Natural killer cell (primary cell): Measurements from ENCODE around the gene PTPN5. TPM values are rescaled to one million over a fixed set of nuclear protein-coding genes. Genes with fewer than 3 reads are reported as not detected.

Experiments
- ATAC-seq, 3 donors: fragments of 150-1000 bp in 2 of 3; fragments of 200-7000 bp in 1 of 3; cut with Tn5 transposase; 1 replicate in 1 of 3; 2 replicates in 2 of 3; pipeline ENCODE4 v1.10.0; 2021; ENCODE audit warnings: mild to moderate bottlenecking in 2 of 3, moderate library complexity in 2 of 3
- DNase-seq, 2 donors: peaks; one replicate each; pipeline versions ENCODE4 v3.0.0 to v3.0.0-alpha.2; 2013 to 2021; ENCODE audit warnings: mixed read lengths in 1 of 2
- H3K27ac ChIP-seq: one replicate; pipeline ENCODE4 v1.5.1; 2013; ENCODE audit warnings: mild to moderate bottlenecking, low read length
- H3K27me3 ChIP-seq: one replicate; pipeline ENCODE4 v1.6.1; 2013; ENCODE audit warnings: low read length; ENCODE audit not compliant: control insufficient read depth, insufficient read depth
- H3K36me3 ChIP-seq: one replicate; pipeline ENCODE4 v1.6.1; 2013; ENCODE audit warnings: low read length; ENCODE audit not compliant: control insufficient read depth, insufficient read depth
- H3K4me1 ChIP-seq: one replicate; pipeline ENCODE4 v1.6.1; 2013; ENCODE audit warnings: low read length; ENCODE audit not compliant: control insufficient read depth, insufficient read depth
- H3K4me3 ChIP-seq: one replicate; pipeline ENCODE4 v1.5.1; 2013; ENCODE audit warnings: low read length
- H3K9me3 ChIP-seq: one replicate; pipeline ENCODE4 v1.6.1; 2013; ENCODE audit warnings: low read length; ENCODE audit not compliant: control insufficient read depth, insufficient read depth
- H3K27ac Mint-ChIP-seq, 2 donors: one replicate each; pipeline ENCODE4 v1.8.0; 2022; ENCODE audit warnings: mild to moderate bottlenecking in 2 of 2, mixed read lengths in 2 of 2, moderate library complexity in 1 of 2
- H3K27me3 Mint-ChIP-seq, 2 donors: one replicate each; pipeline ENCODE4 v1.8.0; 2022; ENCODE audit warnings: low read depth in 2 of 2, mixed read lengths in 2 of 2
- H3K36me3 Mint-ChIP-seq: one replicate; pipeline ENCODE4 v1.8.0; 2022; ENCODE audit warnings: mixed read lengths
- H3K4me1 Mint-ChIP-seq, 2 donors: one replicate each; pipeline ENCODE4 v1.8.0; 2022; ENCODE audit warnings: mixed read lengths in 2 of 2
- H3K4me3 Mint-ChIP-seq: one replicate; pipeline ENCODE4 v1.8.0; 2022; ENCODE audit warnings: mild to moderate bottlenecking, moderate library complexity, mixed read lengths
- H3K9me3 Mint-ChIP-seq, 2 donors: one replicate each; pipeline ENCODE4 v1.8.0; 2022; ENCODE audit warnings: mixed read lengths in 2 of 2
- WGBS: methylation state at CpG from one replicate; pipeline ENCODE4 v1.1.7; 2013; ENCODE audit warnings: missing lambda C conversion rate; ENCODE audit not compliant: insufficient coverage; 5-methylcytosine and 5-hydroxymethylcytosine counted together
- intact Hi-C: fragments of 100-400 bp; cut with micrococcal nuclease; formaldehyde crosslinking; loops from one replicate; pipeline ENCODE4 v1.14.2; 2022
- total RNA-seq, 4 donors: library from RNA; stranded (reverse); fragments of 120-200 nt in 1 of 4; gene quantifications; one replicate each; pipeline versions ENCODE4 v1.2.3 to v1.2.4, GENCODE V29; 2013 to 2022
- TF ChIP-seq, protein P1 (sequence below): fragments of 200-600 bp; IDR thresholded peaks from one replicate; pipeline ENCODE4 v1.8.0; 2022; ENCODE audit warnings: antibody characterized with exemption

The PTPN5 gene
- total RNA-seq, 3 donors from 2014 or later (not counting 1 experiment from before 2014, with no cell fraction given) = not detected

DNA sequence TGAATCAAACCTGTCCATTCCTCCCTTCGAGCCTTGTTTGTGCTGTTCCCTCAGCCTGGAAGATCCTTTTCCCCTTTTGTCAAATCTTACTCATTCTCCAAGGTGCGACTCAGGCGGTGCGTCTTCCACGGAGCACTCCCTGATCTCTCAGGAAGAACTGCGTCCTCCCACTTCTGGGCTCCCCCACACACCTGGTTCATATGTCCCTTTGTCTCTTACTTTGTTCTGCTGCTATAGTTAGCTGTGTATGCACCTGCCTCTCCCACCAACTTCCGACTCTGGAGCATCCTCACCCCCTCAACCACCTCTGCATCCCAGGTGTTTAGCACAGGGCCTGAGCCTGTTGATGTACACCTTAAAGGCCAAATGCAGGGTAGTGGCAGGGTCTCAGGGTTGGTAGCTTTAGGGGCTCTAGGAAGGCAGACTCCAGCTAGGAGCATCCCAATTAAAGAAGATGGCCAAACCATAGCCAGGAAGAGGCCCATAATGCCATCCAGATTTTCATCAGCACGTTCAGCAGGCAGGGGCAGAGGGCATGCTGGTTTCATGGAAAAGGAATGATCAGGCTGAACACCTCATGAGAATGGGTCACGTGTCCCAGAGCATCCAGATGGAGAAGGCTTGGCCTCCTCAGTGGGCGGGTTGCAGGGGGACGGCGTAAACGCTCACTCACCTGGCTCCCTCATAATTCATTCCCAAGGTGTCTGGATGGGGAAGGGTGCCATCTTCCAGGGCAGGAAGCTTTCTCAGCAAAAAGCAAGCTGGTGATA is 20.1 kb downstream of the PTPN5 start:
- no peak for DNase-seq
- 85% methylated on average over 10 of the region's 13 CpGs for WGBS
- TF ChIP-seq, protein P1, sequence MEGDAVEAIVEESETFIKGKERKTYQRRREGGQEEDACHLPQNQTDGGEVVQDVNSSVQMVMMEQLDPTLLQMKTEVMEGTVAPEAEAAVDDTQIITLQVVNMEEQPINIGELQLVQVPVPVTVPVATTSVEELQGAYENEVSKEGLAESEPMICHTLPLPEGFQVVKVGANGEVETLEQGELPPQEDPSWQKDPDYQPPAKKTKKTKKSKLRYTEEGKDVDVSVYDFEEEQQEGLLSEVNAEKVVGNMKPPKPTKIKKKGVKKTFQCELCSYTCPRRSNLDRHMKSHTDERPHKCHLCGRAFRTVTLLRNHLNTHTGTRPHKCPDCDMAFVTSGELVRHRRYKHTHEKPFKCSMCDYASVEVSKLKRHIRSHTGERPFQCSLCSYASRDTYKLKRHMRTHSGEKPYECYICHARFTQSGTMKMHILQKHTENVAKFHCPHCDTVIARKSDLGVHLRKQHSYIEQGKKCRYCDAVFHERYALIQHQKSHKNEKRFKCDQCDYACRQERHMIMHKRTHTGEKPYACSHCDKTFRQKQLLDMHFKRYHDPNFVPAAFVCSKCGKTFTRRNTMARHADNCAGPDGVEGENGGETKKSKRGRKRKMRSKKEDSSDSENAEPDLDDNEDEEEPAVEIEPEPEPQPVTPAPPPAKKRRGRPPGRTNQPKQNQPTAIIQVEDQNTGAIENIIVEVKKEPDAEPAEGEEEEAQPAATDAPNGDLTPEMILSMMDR = no peak
- Mint-ChIP-seq H3K9me3 (no peaks in the 10 kb centered on the region), H3K4me1 (no peaks in the 10 kb centered on the region), H3K4me3 (no peak overlapping the region), H3K27ac (no peak overlapping the region), H3K36me3 (no peaks in the 10 kb centered on the region), H3K27me3 (peaks cover 6 to 13% of the 10 kb centered on the region in 2 donors)
- no peaks in the 10 kb centered on the region for H3K36me3 ChIP-seq
- no peak for ATAC-seq
- no peaks in the 10 kb centered on the region for H3K4me1 ChIP-seq
- no peaks in the 10 kb centered on the region for H3K27me3 ChIP-seq
- intact Hi-C loops = no loop called here
- H3K4me3 ChIP-seq = no peak overlapping the region
- no peak overlapping the region for H3K27ac ChIP-seq
- H3K9me3 ChIP-seq = no peaks in the 10 kb centered on the region

DNA sequence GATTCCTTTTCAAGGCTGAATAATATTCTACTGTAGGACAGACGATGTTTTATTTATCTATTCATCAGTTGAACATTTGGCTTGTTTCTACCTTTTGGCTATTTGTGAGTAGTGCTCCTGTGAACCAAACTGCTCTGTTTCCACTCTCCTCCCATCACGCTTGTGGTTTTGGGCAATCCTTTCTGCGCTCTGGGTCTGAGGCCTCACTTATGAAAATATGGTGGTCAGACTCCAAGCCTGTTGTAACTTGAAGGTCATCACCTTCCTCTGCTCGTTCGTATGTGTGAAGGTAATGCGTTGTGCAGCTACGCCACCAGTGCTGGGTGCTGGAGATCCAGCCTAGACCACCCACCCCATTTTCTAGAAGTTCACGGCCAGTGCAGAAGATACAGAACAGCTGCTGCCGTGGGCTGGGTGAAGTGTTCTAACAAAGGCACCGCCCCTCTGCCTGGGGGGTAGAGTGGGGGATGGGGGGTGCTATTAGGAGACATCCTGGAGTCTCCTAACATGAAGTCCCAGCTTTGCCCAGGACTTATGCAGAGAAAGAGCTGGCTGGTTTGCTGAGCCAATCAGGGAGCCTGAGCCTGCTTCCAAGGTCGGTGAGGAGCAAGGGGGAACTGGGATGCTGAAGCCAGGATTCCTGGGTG is 21.0 kb downstream of the PTPN5 start:
- no peaks in the 10 kb centered on the region for H3K36me3 Mint-ChIP-seq
- Histone ChIP-seq H3K4me1 (no peaks in the 10 kb centered on the region), H3K27me3 (no peaks in the 10 kb centered on the region), H3K4me3 (no peak overlapping the region), H3K27ac (no peak overlapping the region), H3K9me3 (no peaks in the 10 kb centered on the region), H3K36me3 (no peaks in the 10 kb centered on the region)
- H3K9me3 Mint-ChIP-seq = no peaks in the 10 kb centered on the region
- DNase-seq = no peak
- H3K27ac Mint-ChIP-seq = no peak overlapping the region
- intact Hi-C loops = no loop called here
- peaks cover 6 to 13% of the 10 kb centered on the region in 2 donors for H3K27me3 Mint-ChIP-seq
- TF ChIP-seq, protein P1 = no peak
- ATAC-seq = no peak
- no peak overlapping the region for H3K4me3 Mint-ChIP-seq
- no peaks in the 10 kb centered on the region for H3K4me1 Mint-ChIP-seq
- WGBS = 79% methylated on average over 11 of the region's 11 CpGs

DNA sequence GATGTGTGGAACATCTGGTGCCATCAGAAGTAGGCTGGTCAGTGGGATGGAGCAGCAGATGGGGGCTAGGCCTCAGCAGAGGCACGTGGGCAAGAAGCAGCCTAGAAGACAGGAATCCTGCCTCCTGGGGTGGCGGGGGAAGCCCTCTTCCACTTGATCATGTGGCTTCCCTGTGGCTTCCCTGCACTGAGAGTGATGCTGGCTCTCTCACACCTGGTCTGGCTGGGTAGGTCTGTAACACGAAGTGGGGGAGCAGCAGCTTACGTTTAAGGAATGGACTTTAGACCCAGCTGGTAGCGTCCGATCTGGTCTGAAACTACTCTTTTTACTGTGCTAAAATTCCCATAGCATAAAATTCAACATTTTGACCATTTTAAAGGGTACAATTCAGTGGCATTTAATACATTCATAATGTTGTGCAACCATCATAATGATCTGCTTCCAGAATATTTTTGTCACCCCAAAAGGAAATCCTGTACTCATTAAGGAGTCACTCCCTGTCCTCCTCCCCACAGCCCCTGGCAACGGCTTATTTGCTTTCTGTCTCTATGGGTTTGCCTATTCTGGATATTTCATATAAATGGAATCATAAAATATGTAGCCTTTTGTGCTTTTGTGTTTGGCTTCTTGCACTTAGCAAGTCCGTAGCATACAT is 21.7 kb downstream of the PTPN5 start:
- Histone ChIP-seq H3K9me3 (no peaks in the 10 kb centered on the region), H3K27ac (no peak overlapping the region), H3K4me1 (no peaks in the 10 kb centered on the region), H3K4me3 (no peak overlapping the region), H3K36me3 (no peaks in the 10 kb centered on the region), H3K27me3 (no peaks in the 10 kb centered on the region)
- ATAC-seq = no peak
- peaks cover 8% of the 10 kb centered on the region in 2 donors for H3K27me3 Mint-ChIP-seq
- TF ChIP-seq, protein P1 = no peak
- no peak overlapping the region for H3K4me3 Mint-ChIP-seq
- H3K9me3 Mint-ChIP-seq = no peaks in the 10 kb centered on the region
- H3K27ac Mint-ChIP-seq = no peak overlapping the region
- whole genome bisulfite sequencing = 31% methylated on average over 7 of the region's 8 CpGs
- H3K4me1 Mint-ChIP-seq = no peaks in the 10 kb centered on the region
- intact Hi-C loops = loop anchor here (10.0 kb wide), 1 partner anchor 225 kb away; no protein-coding TSS in a partner anchor
- no peak for DNase-seq
- no peaks in the 10 kb centered on the region for H3K36me3 Mint-ChIP-seq
